K562 (cell line): ENCODE measurements around the gene ACBD3. TPM values are rescaled to one million over a fixed set of nuclear protein-coding genes. Genes with fewer than 3 reads are reported as not detected.

ENCODE experiments used
- KLF16 ChIP-seq: IDR thresholded peaks from 2 replicates; pipeline ENCODE4 v1.6.1; 2016; ENCODE audit warnings: antibody characterized with exemption
- LCOR ChIP-seq: sonication (generic); formaldehyde crosslinking; IDR thresholded peaks from 2 replicates; pipeline ENCODE4 v1.8.0; 2022; ENCODE audit warnings: mild to moderate bottlenecking, missing genetic modification reagents
- NR4A1 ChIP-seq, 2 experiments: fragments of 250-450 bp in 1 of 2; fragments of 450-650 bp in 1 of 2; sonication (Bioruptor Pico) in 1 of 2; IDR thresholded peaks; 2 replicates each; pipeline versions ENCODE4 v1.4.0 to v1.6.1; 2016 to 2020; ENCODE audit warnings: mild to moderate bottlenecking in 2 of 2, missing compliant biosample characterization in 1 of 2, missing genetic modification characterization in 1 of 2, moderate library complexity in 1 of 2
- PML ChIP-seq: IDR thresholded peaks from 2 replicates; pipeline ENCODE4 v1.6.1; 2012; ENCODE audit warnings: low read length, inconsistent platforms
- POLR2AphosphoS2 ChIP-seq: IDR thresholded peaks from 2 replicates; pipeline ENCODE4 v1.6.1; 2012; ENCODE audit warnings: low read length, improper control_type of control experiment
- PRMT5 ChIP-seq: sonication (generic); formaldehyde crosslinking; IDR thresholded peaks from 2 replicates; pipeline ENCODE4 v1.5.0; 2020; ENCODE audit warnings: missing genetic modification reagents
- RBM25 ChIP-seq: fragments of 200-400 bp; formaldehyde crosslinking; IDR thresholded peaks from 2 replicates; pipeline ENCODE4 v1.6.1; 2018; ENCODE audit warnings: low read length, low read depth, moderate library complexity; ENCODE audit not compliant: severe bottlenecking
- RNF2 ChIP-seq: sonication (generic); IDR thresholded peaks from 2 replicates; pipeline ENCODE4 v1.6.1; 2016
- SMAD3 ChIP-seq: fragments of 450-650 bp; formaldehyde crosslinking; conservative IDR thresholded peaks from 2 replicates; pipeline ENCODE4 v1.4.0; 2020; ENCODE audit warnings: mild to moderate bottlenecking
- SMAD4 ChIP-seq: fragments of 250-450 bp; sonication (Bioruptor Pico); conservative IDR thresholded peaks from 2 replicates; pipeline ENCODE4 v1.8.0; 2021; ENCODE audit warnings: inconsistent platforms, mild to moderate bottlenecking, moderate library complexity
- TRIM24 ChIP-seq, 2 experiments: fragments of 450-650 bp; IDR thresholded peaks; 2 replicates each; pipeline ENCODE4 v1.6.1; 2016
- XRCC5 ChIP-seq: fragments of 200-400 bp; formaldehyde crosslinking; IDR thresholded peaks from 2 replicates; pipeline ENCODE4 v1.6.1; 2017; ENCODE audit warnings: low read depth, mild to moderate bottlenecking, low read length
- ZNF23 ChIP-seq: fragments of 250-450 bp; sonication (Bioruptor Pico); IDR thresholded peaks from 2 replicates; pipeline ENCODE4 v1.4.0; 2020; ENCODE audit warnings: mild to moderate bottlenecking
- ZNF311 ChIP-seq: fragments of 250-450 bp; sonication (Bioruptor Pico); IDR thresholded peaks from 2 replicates; pipeline ENCODE4 v1.4.0; 2020; ENCODE audit warnings: mild to moderate bottlenecking, moderate library complexity
- ZNF764 ChIP-seq: fragments of 250-450 bp; sonication (Bioruptor Pico); IDR thresholded peaks from 2 replicates; pipeline ENCODE4 v1.4.0; 2020; ENCODE audit warnings: low read depth, mild to moderate bottlenecking, moderate library complexity
- ZSCAN29 ChIP-seq: fragments of 450-650 bp; IDR thresholded peaks from 2 replicates; pipeline ENCODE4 v1.6.1; 2017
- polyA plus RNA-seq, 8 experiments: library from polyadenylated mRNA; depleted of rRNA in 4 of 8; stranded (reverse) in 5 of 8; unstranded in 3 of 8; fragments of >200 nt; fragmentation: Nextera tagmentation in 2 of 8; fragmentation: Illumina TruSeq in 1 of 8; extraction: Ambion mirVana in 2 of 8; extraction: Trizol in 1 of 8; gene quantifications; 2 replicates each; pipeline versions ENCODE4 v1.2.1 to v1.2.3, GENCODE V29; 2011 to 2014; ENCODE audit warnings: inconsistent platforms in 1 of 8, missing spikeins in 1 of 8
- total RNA-seq, 7 experiments: library from RNA; depleted of rRNA in 6 of 7; stranded (reverse); fragments of >200 nt in 6 of 7; fragmentation: Illumina TruSeq in 2 of 7; extraction: Trizol in 2 of 7; gene quantifications; 2 replicates each; pipeline versions ENCODE4 v1.2.1 to v1.2.3, GENCODE V29; 2011 to 2021; ENCODE audit warnings: low replicate concordance in 1 of 7
- TF ChIP-seq, protein P1 (sequence below), 2 experiments: IDR thresholded peaks; 2 replicates each; pipeline ENCODE4 v1.6.1; 2011; ENCODE audit warnings: borderline replicate concordance in 1 of 2, control low read depth in 1 of 2, low read depth in 1 of 2, low read length in 1 of 2, mild to moderate bottlenecking in 1 of 2, mixed read lengths in 1 of 2, moderate library complexity in 1 of 2; ENCODE audit not compliant: insufficient read depth in 1 of 2, insufficient read length in 1 of 2, poor library complexity in 1 of 2, severe bottlenecking in 1 of 2; ENCODE audit errors: extremely low read depth in 1 of 2
- TF ChIP-seq, protein P2 (sequence below), 2 experiments: fragments of 450-650 bp; IDR thresholded peaks; 2 replicates each; pipeline ENCODE4 v1.6.1; 2016
- TF ChIP-seq, protein P3 (sequence below): fragments of 450-650 bp; IDR thresholded peaks from 2 replicates; pipeline ENCODE4 v1.6.1; 2017; ENCODE audit warnings: antibody characterized with exemption, mild to moderate bottlenecking
- TF ChIP-seq, protein P4 (sequence below), 3 experiments: fragments of 200-800 bp in 1 of 3; sonication (Bioruptor generic) in 1 of 3; sonication (generic) in 1 of 3; formaldehyde crosslinking in 1 of 3; IDR thresholded peaks; 2 replicates each; pipeline versions ENCODE4 v1.6.1 to v1.8.0; 2016 to 2022; ENCODE audit warnings: mild to moderate bottlenecking in 2 of 3, missing compliant biosample characterization in 2 of 3, missing genetic modification characterization in 2 of 3, missing genetic modification reagents in 1 of 3

The ACBD3 gene
- total and polyA plus RNA-seq, 9 of the 15 experiments (the other 6 are each of a cell fraction or from before 2014, with no cell fraction given) = 11.1 to 36.7 (median 26.9) TPM

DNA sequence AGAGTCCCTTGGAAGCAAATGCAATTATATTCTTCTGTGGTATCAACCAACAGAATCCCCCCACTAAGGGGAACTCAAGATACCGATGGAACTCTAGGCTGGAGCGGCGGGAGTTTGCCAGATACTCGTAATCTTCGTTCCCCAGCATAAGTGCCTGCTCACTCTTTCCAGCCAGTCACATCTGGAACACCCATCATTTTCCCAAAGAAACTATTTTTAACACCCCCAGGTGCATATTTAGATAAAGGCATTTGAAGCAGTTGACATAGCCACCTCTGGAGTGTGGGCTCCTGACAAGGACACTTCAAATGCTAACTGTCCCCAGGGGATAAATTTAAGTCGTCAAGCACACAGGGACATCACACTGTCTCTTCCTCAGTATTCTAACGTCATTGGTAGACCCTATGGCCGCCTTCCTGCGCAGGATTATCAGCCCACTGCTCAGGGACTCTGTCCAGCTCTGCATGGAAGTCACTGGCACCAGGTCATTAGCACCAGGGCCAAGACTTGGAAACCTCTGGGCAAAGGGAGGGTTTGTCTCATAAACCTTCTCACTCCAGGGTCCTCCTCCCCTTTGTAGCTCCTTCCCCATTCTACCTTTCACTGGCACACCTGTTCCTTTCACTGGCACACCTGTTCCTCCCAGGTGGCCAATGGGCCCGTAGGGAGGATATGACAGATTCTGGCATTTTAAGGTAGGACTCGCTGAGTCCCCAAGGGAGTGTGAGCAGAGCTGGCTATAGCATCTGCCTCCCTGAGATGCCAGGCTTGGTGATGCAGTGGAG is 75.3 kb downstream of the ACBD3 start (continued):
- TF ChIP-seq KLF16 (peak; percentile 97), RBM25 (no peak), NR4A1 (CRISPR knock-in tag; IDR thresholded peaks at IDR 0.05) (no peak; the same call in 1 of the 2 replicates), NR4A1 (tag; IDR thresholded peaks at IDR 0.05) (peak; percentile 67), POLR2AphosphoS2 (no peak), XRCC5 (no peak; the same call in 1 of the 2 replicates), ZSCAN29 (no peak), RNF2 (no peak), PRMT5 (CRISPR knock-in tag) (no peak), LCOR (peak; percentile 94), ZNF764 (no peak), ZNF23 (CRISPR knock-in tag) (no peak), PML (peak; percentile 97), SMAD4 (CRISPR knock-in tag) (peak; percentile 96), ZNF311 (peak; percentile 84), SMAD3 (CRISPR knock-in tag) (no peak; the same call in 1 of the 2 replicates), TRIM24 (IDR thresholded peaks at IDR 0.05) (peak; percentile 95)
- TF ChIP-seq, protein P1, sequence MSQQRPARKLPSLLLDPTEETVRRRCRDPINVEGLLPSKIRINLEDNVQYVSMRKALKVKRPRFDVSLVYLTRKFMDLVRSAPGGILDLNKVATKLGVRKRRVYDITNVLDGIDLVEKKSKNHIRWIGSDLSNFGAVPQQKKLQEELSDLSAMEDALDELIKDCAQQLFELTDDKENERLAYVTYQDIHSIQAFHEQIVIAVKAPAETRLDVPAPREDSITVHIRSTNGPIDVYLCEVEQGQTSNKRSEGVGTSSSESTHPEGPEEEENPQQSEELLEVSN (IDR thresholded peaks at IDR 0.05; ENCODE audit: borderline replicate concordance in 1 of 2, extremely low read depth in 1 of 2, insufficient read depth in 1 of 2, insufficient read length in 1 of 2, low read depth in 1 of 2, low read length in 1 of 2, poor library complexity in 1 of 2, severe bottlenecking in 1 of 2) = no peak
- TF ChIP-seq, protein P2, sequence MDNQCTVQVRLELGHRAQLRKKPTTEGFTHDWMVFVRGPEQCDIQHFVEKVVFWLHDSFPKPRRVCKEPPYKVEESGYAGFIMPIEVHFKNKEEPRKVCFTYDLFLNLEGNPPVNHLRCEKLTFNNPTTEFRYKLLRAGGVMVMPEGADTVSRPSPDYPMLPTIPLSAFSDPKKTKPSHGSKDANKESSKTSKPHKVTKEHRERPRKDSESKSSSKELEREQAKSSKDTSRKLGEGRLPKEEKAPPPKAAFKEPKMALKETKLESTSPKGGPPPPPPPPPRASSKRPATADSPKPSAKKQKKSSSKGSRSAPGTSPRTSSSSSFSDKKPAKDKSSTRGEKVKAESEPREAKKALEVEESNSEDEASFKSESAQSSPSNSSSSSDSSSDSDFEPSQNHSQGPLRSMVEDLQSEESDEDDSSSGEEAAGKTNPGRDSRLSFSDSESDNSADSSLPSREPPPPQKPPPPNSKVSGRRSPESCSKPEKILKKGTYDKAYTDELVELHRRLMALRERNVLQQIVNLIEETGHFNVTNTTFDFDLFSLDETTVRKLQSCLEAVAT (IDR thresholded peaks at IDR 0.05) = no peak; a peak in 1 of 4 replicates
- TF ChIP-seq, protein P3, sequence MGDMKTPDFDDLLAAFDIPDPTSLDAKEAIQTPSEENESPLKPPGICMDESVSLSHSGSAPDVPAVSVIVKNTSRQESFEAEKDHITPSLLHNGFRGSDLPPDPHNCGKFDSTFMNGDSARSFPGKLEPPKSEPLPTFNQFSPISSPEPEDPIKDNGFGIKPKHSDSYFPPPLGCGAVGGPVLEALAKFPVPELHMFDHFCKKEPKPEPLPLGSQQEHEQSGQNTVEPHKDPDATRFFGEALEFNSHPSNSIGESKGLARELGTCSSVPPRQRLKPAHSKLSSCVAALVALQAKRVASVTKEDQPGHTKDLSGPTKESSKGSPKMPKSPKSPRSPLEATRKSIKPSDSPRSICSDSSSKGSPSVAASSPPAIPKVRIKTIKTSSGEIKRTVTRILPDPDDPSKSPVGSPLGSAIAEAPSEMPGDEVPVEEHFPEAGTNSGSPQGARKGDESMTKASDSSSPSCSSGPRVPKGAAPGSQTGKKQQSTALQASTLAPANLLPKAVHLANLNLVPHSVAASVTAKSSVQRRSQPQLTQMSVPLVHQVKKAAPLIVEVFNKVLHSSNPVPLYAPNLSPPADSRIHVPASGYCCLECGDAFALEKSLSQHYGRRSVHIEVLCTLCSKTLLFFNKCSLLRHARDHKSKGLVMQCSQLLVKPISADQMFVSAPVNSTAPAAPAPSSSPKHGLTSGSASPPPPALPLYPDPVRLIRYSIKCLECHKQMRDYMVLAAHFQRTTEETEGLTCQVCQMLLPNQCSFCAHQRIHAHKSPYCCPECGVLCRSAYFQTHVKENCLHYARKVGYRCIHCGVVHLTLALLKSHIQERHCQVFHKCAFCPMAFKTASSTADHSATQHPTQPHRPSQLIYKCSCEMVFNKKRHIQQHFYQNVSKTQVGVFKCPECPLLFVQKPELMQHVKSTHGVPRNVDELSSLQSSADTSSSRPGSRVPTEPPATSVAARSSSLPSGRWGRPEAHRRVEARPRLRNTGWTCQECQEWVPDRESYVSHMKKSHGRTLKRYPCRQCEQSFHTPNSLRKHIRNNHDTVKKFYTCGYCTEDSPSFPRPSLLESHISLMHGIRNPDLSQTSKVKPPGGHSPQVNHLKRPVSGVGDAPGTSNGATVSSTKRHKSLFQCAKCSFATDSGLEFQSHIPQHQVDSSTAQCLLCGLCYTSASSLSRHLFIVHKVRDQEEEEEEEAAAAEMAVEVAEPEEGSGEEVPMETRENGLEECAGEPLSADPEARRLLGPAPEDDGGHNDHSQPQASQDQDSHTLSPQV = no peak
- TF ChIP-seq, protein P4, sequence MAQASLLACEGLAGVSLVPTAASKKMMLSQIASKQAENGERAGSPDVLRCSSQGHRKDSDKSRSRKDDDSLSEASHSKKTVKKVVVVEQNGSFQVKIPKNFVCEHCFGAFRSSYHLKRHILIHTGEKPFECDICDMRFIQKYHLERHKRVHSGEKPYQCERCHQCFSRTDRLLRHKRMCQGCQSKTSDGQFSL (CRISPR knock-in tag; IDR thresholded peaks at IDR 0.05) = no peak
- TF ChIP-seq, protein P4 (tag; IDR thresholded peaks at IDR 0.05) = no peak
